Measurements from ENCODE around the gene TMCC1.

TMCC1 gene

DNA sequence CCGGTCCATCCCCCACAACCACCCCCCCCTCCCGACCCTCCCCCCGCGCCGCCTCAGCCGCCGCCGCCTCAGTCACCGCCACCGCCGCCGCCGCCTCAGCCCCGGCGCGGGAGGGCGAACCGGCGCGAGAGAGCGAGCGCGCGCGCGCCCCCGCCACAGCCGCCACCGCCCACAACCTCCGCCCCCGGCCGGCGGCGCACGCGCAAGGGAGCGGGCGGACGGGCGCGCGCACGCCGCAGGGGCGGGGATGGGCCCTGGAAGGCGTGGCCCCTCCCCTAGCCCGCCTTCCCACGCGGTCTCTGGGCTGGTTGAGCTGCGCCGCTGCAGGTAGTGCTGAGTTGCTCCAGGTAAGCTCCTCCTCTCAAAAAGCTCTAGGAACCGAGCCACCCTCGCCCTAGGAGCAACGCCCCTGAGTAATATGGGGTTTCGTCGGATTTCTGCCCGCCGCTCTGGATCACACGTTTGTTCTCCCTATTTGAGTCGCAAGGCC, at the start of gene TMCC1:
TMCC1 (minus strand) TSS at position 131 of the 490 bp plus-strand sequence.
- Mint-ChIP-seq H3K27ac (peak within 1 kb of the TSS; percentile 84), H3K36me3 (ENCODE audit: low read depth) (peaks cover 5% of the 10 kb centered on the region), H3K9me3 (no peaks in the 10 kb centered on the region)

DNA sequence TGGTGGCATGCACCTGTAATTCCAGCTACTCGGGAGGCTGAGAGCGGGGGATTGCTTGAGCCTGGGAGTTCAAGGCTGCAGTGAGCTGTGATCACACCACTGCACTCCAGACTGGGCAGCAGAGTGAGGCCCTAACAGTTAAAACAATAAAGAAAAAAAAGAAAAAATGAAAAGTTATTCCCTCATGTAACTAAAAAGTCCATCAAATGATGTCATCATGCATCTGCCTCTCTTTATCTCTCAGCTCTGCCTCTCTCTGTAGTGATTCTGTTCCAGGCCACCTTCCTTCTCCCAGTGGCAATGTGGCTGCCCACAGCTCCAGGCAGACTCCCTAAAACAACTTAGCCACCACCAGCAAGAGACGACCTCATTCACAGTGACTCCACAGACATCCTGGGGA, 49.5 kb upstream of the TMCC1 start:
- Mint-ChIP-seq H3K9me3 (no peaks in the 10 kb centered on the region), H3K27me3 (peaks cover 4% of the 10 kb centered on the region), H3K4me3 (no peak overlapping the region), H3K27ac (no peak overlapping the region), H3K4me1 (ENCODE audit: low read depth) (no peaks in the 10 kb centered on the region), H3K36me3 (ENCODE audit: low read depth) (no peaks in the 10 kb centered on the region)

More for the DNA sequence above, at the start of gene TMCC1:
- Mint-ChIP-seq H3K4me1 (ENCODE audit: low read depth) (peaks cover 46% of the 10 kb centered on the region), H3K4me3 (peak within 1 kb of the TSS; percentile 91), H3K27me3 (no peaks in the 10 kb centered on the region)

DNA sequence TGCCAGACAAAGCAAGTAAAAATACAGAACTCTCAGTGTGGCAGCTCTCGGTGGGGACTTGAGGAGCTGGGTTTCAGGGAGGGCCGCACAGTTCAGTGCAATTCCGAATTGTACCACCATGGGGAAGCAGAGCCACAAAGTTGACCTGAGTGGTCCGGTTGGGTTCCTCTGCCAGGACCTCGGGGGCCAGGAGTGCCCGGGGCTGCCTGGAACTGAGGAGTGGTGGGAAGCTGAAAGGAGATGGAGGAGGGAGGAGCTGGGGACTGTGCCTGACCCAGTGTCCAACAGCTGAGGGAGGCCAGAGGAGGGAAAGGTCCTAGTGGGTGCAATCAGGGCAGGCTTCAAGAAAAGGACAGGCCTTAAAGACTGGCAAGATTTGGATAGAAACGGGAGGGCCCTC, 48.8 kb upstream of the TMCC1 start:
- H3K9me3 Mint-ChIP-seq = no peaks in the 10 kb centered on the region
- H3K27ac Mint-ChIP-seq = no peak overlapping the region
- H3K4me1 Mint-ChIP-seq (ENCODE audit: low read depth) = no peaks in the 10 kb centered on the region
- H3K4me3 Mint-ChIP-seq = no peak overlapping the region
- no peaks in the 10 kb centered on the region for H3K27me3 Mint-ChIP-seq
- H3K36me3 Mint-ChIP-seq (ENCODE audit: low read depth) = no peaks in the 10 kb centered on the region

DNA sequence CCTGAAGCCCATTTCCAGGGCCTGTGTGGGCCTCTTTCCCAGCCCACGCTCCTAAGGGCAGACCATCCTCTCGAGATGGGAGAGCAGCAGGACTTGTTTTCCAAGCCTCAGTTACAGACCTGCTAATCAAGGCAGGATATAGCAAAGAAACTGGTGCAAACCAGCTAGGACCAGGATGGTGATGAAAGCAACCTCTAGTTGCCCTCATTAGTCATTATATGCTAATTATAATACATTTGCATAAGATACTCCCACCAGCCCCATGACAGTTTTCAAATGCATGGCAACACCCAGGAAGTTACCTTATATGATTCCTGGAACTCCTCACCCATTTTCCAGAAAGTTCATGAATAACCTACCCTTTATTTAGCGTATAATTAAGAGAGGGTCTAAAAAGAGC, 46.6 kb upstream of the TMCC1 start:
- no peak overlapping the region for H3K27ac Mint-ChIP-seq
- H3K4me3 Mint-ChIP-seq = no peak overlapping the region
- peaks cover 8% of the 10 kb centered on the region for H3K4me1 Mint-ChIP-seq (ENCODE audit: low read depth)
- no peaks in the 10 kb centered on the region for H3K36me3 Mint-ChIP-seq (ENCODE audit: low read depth)
- no peaks in the 10 kb centered on the region for H3K27me3 Mint-ChIP-seq
- no peaks in the 10 kb centered on the region for H3K9me3 Mint-ChIP-seq

DNA sequence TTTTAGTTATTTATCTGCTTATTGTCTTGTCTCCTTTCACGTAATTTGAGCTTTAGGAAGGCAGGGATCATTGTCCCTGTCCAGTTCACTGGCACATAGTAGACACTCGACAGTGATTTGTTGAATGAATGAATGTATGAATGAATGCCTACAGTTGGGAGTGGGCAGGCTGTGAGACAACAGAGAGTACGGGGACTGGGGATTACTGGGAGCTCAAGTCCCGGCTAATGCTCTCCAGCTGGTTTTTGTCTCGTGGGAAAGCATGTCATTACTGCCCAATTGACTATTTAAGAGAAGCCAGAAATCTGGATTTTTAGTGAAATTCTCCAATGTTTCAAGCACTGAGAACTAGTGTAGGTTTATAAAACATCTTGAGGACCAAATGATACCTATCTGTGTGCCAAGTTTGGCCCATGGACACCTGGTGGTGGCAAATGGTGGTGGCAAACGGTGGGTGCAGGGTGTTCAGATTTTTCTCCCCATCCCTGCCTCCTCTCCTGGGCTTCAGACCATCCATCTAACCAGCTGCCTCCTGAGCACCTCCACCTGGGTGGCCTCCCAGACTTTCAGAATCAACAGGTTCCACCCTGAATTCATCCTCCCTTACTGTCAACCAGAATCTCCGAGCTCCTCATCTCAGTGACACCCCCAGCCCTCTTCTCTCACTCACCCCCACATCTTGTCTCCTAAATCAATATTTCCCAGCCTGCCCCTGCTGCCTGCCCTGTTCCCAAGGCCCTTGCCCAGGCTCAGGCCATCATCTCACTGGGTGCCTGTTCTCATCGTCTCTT, 44.8 kb upstream of the TMCC1 start:
- no peak overlapping the region for H3K27ac Mint-ChIP-seq
- H3K4me1 Mint-ChIP-seq (ENCODE audit: low read depth) = peaks cover 8% of the 10 kb centered on the region
- H3K4me3 Mint-ChIP-seq = no peak overlapping the region

DNA sequence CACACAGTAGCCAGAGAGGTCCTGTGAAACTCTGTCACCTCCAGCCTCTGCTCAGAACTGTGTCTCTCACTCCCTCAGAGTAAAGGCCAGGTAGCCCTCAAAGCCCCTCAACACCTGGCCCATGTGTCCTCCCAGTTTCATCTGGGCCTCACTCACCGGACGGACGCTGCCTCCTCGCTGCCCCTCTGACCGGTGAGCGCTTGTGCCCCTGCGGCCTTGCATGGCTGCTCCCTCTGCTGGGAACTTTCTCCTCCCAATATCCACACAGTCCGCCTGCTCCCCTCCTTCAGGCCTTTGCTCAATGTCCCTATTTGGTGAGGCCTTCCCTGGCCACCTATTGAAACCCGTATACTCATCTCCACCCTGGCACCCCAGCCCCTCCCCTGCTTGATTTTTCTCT, 44.2 kb upstream of the TMCC1 start:
- Mint-ChIP-seq H3K27me3 (no peaks in the 10 kb centered on the region), H3K27ac (no peak overlapping the region), H3K36me3 (ENCODE audit: low read depth) (no peaks in the 10 kb centered on the region), H3K4me3 (no peak overlapping the region), H3K9me3 (no peaks in the 10 kb centered on the region), H3K4me1 (ENCODE audit: low read depth) (peaks cover 8% of the 10 kb centered on the region)

More for the DNA sequence above, 44.8 kb upstream of the TMCC1 start:
- H3K36me3 Mint-ChIP-seq (ENCODE audit: low read depth) = no peaks in the 10 kb centered on the region
- no peaks in the 10 kb centered on the region for H3K27me3 Mint-ChIP-seq
- H3K9me3 Mint-ChIP-seq = no peaks in the 10 kb centered on the region

DNA sequence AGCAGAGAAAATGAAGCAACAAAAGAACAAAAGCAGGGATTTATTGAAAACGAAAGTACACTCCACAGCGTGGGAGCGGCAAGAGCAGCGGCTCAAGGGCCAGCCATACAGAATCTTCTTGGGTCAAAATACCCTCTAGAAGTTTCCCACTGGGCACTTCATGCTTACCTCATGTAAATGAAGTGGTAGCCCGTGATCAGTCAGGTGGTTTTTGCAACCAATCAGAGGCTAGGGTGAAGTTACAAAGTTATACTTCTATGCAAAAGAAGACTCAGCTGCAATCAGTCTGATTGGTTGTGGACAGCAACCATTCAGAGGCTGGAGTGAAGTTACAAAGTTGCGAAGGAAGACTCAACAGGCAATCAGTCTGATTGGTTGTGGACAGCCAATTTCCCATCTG, 43.2 kb upstream of the TMCC1 start:
- peaks cover 8% of the 10 kb centered on the region for H3K4me1 Mint-ChIP-seq (ENCODE audit: low read depth)
- no peaks in the 10 kb centered on the region for H3K36me3 Mint-ChIP-seq (ENCODE audit: low read depth)
- no peak overlapping the region for H3K27ac Mint-ChIP-seq
- no peaks in the 10 kb centered on the region for H3K9me3 Mint-ChIP-seq
- H3K27me3 Mint-ChIP-seq = no peaks in the 10 kb centered on the region
- H3K4me3 Mint-ChIP-seq = peak overlapping the region; percentile 60

DNA sequence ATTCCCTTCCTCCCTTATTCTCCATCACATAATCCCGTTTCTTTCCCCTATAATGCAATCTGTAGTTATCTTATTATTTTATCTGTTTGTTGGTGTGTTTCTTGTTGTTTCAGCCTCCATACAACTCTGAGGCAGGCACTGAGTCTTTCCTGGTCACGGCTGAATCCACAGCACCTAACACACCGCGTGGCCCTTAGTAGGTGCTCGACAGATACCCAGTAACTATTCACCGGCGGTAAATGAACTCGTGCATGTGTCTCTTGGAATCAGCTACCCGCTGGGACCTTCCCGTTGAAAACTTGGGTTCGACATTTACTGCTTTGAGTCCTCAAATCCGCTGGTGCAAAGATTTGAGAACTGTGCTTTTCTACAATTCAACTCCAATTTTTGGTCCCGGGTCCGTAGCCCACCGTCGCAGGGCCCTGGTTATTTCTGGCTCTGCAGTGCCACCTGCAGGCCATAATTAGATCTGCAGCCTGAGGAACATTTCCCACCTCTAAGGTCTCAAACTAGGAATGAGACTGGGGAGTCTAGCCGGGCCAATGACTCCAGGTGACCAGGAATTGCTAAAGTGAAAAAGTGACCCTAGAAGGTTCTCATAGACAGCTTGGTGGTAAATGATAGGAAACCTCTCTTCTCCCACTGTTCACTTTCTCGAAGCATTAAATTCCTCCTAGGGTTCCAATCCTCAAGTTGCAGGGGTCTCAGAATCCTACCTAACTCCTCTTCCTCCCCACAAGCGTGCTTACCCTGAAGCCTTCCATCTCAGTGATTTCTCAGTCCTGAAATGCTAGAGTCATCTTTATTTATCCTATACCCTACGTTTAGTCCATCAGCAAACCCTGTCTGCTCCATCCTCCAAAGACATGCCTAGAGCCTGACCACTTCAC, 41.0 kb upstream of the TMCC1 start:
- Mint-ChIP-seq H3K36me3 (ENCODE audit: low read depth) (peaks cover 3% of the 10 kb centered on the region), H3K4me3 (no peak overlapping the region), H3K9me3 (peaks cover 7% of the 10 kb centered on the region), H3K4me1 (ENCODE audit: low read depth) (peaks cover 8% of the 10 kb centered on the region), H3K27me3 (no peaks in the 10 kb centered on the region), H3K27ac (no peak overlapping the region)

DNA sequence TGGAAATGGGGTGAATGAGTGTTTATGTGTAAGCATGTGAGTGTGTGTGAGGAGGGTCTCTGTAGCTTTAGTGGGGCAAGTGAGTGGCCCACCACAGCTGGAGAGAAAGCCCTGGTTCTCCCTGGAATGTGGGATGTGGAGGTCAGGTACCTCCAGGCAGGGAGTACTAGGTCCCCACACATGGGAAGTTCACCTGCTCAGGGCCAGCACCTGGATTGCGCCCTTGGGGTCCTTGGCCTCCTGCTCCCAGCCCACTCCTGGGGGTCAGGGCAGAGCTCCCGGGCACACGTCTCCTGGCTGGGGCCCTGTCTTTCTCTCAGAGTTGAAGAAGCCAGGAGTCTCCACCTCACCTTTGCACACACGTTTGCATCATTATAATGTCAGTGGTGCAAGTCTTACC, 40.0 kb upstream of the TMCC1 start:
- H3K4me3 Mint-ChIP-seq = no peak overlapping the region
- peaks cover 10% of the 10 kb centered on the region for H3K9me3 Mint-ChIP-seq
- peaks cover 6% of the 10 kb centered on the region for H3K36me3 Mint-ChIP-seq (ENCODE audit: low read depth)
- peaks cover 8% of the 10 kb centered on the region for H3K4me1 Mint-ChIP-seq (ENCODE audit: low read depth)
- H3K27ac Mint-ChIP-seq = no peak overlapping the region
- H3K27me3 Mint-ChIP-seq = no peaks in the 10 kb centered on the region

DNA sequence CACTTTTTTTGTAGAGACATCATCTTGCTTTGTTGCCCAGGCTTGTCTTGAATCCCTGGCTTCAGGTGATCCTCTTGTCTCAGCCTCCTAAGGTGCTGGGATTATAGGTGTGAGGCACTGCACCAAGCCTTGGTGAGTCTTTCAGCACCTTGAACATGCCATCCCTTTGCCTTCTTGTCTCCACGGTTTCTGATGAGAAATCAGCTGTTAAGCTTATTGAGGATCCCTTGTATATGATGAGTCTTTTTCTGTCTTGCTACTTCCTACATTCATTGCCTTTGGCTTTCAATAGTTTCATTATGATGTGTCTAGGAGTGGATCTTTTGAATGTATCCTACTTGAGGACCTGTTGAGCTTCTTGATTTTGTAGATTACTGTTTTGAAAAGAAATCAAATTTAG, 35.9 kb upstream of the TMCC1 start:
- peaks cover 6% of the 10 kb centered on the region for H3K36me3 Mint-ChIP-seq (ENCODE audit: low read depth)
- peaks cover 14% of the 10 kb centered on the region for H3K9me3 Mint-ChIP-seq
- H3K27ac Mint-ChIP-seq = no peak overlapping the region
- no peaks in the 10 kb centered on the region for H3K4me1 Mint-ChIP-seq (ENCODE audit: low read depth)
- peaks cover 10% of the 10 kb centered on the region for H3K27me3 Mint-ChIP-seq
- H3K4me3 Mint-ChIP-seq = no peak overlapping the region

DNA sequence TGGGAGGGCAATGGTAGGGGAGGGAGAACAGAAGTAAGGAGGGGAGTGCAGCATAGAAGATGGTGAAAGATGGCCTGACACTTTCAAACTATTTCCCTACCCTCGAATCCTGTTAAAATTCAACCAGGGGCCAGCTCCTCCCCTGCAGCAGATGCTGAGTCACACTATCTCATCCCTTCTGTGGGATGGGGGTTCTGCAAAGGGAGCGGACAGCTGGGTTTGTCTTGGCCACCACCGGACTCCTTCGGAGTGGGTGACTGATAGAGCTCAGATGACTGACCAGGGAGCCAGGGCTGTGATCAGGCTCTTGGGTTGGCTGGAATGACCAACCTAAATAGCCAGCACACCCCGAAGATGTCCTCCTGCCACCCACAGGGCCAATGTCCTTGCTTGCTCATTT, 33.6 kb upstream of the TMCC1 start:
- peaks cover 17% of the 10 kb centered on the region for H3K27me3 Mint-ChIP-seq
- H3K36me3 Mint-ChIP-seq (ENCODE audit: low read depth) = peaks cover 6% of the 10 kb centered on the region
- H3K4me3 Mint-ChIP-seq = no peak overlapping the region
- no peak overlapping the region for H3K27ac Mint-ChIP-seq
- H3K4me1 Mint-ChIP-seq (ENCODE audit: low read depth) = no peaks in the 10 kb centered on the region
- H3K9me3 Mint-ChIP-seq = peaks cover 14% of the 10 kb centered on the region

DNA sequence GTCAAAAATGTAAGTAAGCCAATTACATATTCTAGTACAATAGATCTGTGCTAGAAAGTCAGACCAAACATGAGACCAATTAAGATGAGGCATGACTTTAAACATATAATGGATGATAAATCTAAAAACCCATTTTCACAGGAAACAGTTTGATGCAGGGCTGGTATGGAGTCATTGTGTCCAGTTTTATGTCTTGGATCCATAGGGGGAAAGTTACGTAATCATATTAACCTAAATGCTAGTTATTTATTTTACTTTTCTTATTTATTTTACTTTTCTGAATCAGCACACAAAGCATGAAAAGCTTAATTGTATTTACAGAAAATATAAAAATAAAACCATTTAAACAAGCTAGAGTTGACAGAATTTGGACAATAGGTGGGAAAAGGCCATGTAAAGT, 26.3 kb upstream of the TMCC1 start:
- Mint-ChIP-seq H3K36me3 (ENCODE audit: low read depth) (peaks cover 12% of the 10 kb centered on the region), H3K27ac (no peak overlapping the region), H3K4me3 (no peak overlapping the region), H3K4me1 (ENCODE audit: low read depth) (no peaks in the 10 kb centered on the region), H3K9me3 (peaks cover 20% of the 10 kb centered on the region), H3K27me3 (peaks cover 10% of the 10 kb centered on the region)

DNA sequence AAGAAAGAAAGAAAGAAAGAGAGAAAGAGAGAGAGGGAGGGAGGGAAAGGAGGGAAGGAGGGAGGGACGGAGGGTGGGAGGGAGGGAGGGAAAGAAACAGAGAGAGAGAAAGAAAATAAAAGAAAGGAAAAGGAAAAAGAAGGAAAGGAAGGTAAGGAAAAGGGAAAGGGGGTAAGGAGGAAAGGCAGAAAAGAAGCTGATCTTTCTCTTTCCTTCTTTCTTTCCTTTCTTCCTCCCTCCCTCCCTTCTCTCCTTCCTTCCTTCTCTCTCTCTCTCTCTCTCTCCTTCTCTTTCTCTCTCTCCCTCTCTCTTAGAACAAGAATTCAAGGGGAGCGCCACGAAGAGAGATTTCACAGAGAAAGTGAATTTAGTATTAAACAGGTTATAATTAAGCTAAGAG, 25.8 kb upstream of the TMCC1 start:
- no peaks in the 10 kb centered on the region for H3K4me1 Mint-ChIP-seq (ENCODE audit: low read depth)
- no peak overlapping the region for H3K27ac Mint-ChIP-seq
- peaks cover 20% of the 10 kb centered on the region for H3K9me3 Mint-ChIP-seq

DNA sequence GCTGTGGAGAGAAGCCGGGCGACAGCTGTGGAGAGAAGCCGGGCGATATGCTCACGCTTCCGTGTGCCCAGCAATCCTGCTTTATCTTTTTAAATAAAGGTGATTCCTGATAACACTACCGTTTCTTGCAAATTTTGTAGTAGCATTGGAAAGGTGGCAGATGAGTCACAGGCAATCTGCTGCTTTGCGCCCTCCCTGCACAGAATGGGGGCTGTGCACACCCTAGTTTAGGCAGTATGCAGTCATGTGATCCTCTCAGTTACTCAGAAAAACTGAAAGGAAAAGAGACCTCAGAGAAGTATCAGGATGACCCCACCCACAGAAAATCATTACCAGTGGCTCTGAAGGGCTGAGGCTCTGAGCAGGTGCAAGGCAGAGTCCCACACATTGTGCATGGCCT, 24.9 kb upstream of the TMCC1 start:
- H3K9me3 Mint-ChIP-seq = peaks cover 20% of the 10 kb centered on the region
- H3K27me3 Mint-ChIP-seq = peaks cover 10% of the 10 kb centered on the region
- H3K4me3 Mint-ChIP-seq = no peak overlapping the region
- peaks cover 12% of the 10 kb centered on the region for H3K36me3 Mint-ChIP-seq (ENCODE audit: low read depth)
- no peak overlapping the region for H3K27ac Mint-ChIP-seq
- H3K4me1 Mint-ChIP-seq (ENCODE audit: low read depth) = no peaks in the 10 kb centered on the region

More for the DNA sequence above, 25.8 kb upstream of the TMCC1 start:
- Mint-ChIP-seq H3K36me3 (ENCODE audit: low read depth) (peaks cover 12% of the 10 kb centered on the region), H3K4me3 (no peak overlapping the region), H3K27me3 (peaks cover 10% of the 10 kb centered on the region)

DNA sequence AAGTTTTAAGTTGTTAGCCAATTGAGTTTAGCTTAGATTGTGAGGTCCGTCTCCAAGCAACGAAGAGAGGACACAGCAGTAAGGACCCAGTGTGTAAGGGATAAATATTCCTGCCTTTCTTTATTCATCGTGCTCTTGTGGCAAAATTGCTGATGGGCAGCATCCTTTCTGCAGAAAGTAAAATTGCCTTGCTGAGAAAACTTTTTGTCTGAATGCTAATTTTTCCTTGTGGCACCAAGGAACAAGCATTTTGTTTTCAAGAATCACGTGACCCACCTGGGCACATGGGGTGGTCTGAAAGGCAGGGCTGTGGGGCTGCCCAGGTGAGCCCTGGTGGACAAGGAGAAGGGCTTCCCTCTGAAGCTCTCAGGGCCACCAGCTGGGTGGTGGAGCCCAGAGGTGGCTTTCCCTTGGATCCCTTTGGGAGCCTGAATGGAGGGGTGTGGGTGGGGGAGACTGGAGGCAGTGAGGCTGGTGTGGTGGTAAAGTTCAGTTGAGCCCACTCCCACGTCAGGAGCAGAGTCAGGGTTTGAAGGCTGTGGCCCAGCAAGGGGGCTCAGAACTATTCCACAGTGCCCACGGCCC, 24.0 kb upstream of the TMCC1 start:
- Mint-ChIP-seq H3K36me3 (ENCODE audit: low read depth) (peaks cover 12% of the 10 kb centered on the region), H3K27ac (no peak overlapping the region)

More for the DNA sequence above, 24.0 kb upstream of the TMCC1 start:
- Mint-ChIP-seq H3K9me3 (peaks cover 20% of the 10 kb centered on the region), H3K4me1 (ENCODE audit: low read depth) (no peaks in the 10 kb centered on the region), H3K27me3 (peaks cover 6% of the 10 kb centered on the region), H3K4me3 (no peak overlapping the region)

Measured in stimulated activated naive CD8-positive, alpha-beta T cell treated with anti-CD3 and anti-CD28 coated beads, Interleukin-15, Interleukin-2, amounts not matched to agents 100 ng/mL and 50 ng/mL, for 24 hours (primary cell).